DND-41 (cell line): ENCODE measurements around the gene TMEM225.
"Not testable (repeated sequence)": the region's sequence is repeated elsewhere in the genome, so short reads cannot be mapped to it uniquely, and the experiment has no call there.

Experiments
- ATAC-seq: fragments of 200-7000 bp; cut with Tn5 transposase; 3 replicates; pipeline ENCODE4 v1.9.1; 2021; ENCODE audit warnings: low read depth; ENCODE audit not compliant: insufficient read depth
- DNase-seq: peaks from one replicate; pipeline ENCODE4 v3.0.0-alpha.2; 2020
- H2AFZ ChIP-seq: 2 replicates; pipeline ENCODE4 v1.6.0; 2012; ENCODE audit warnings: low read depth, low read length
- H3K27ac ChIP-seq: 2 replicates; pipeline ENCODE4 v1.5.1; 2012; ENCODE audit warnings: low read length, inconsistent platforms
- H3K27me3 ChIP-seq: fragments of 200-600 bp; sonication (generic); 2 replicates; pipeline ENCODE4 v1.6.0; 2012; ENCODE audit warnings: low read length, mild to moderate bottlenecking, inconsistent platforms; ENCODE audit not compliant: insufficient read depth, poor library complexity
- H3K36me3 ChIP-seq: 2 replicates; pipeline ENCODE4 v1.5.1; 2012; ENCODE audit warnings: low read length, inconsistent platforms; ENCODE audit not compliant: insufficient read depth
- H3K4me1 ChIP-seq: 2 replicates; pipeline ENCODE4 v1.5.1; 2012; ENCODE audit warnings: mild to moderate bottlenecking, low read length; ENCODE audit not compliant: insufficient read depth
- H3K4me2 ChIP-seq: 2 replicates; pipeline ENCODE4 v1.6.0; 2012; ENCODE audit warnings: mild to moderate bottlenecking, moderate library complexity, low read length, inconsistent platforms; ENCODE audit not compliant: insufficient read depth
- H3K4me3 ChIP-seq, 2 experiments: fragments of 200-600 bp in 1 of 2; shearing (Covaris generic) in 1 of 2; 2 replicates each; pipeline ENCODE4 v1.5.1; 2012 to 2016; ENCODE audit warnings: inconsistent platforms in 2 of 2, low read length in 2 of 2, mild to moderate bottlenecking in 2 of 2, low read depth in 1 of 2, moderate library complexity in 1 of 2
- H3K79me2 ChIP-seq: 2 replicates; pipeline ENCODE4 v1.6.0; 2012; ENCODE audit warnings: low read length, inconsistent platforms; ENCODE audit not compliant: insufficient read depth
- H3K9ac ChIP-seq: 2 replicates; pipeline ENCODE4 v1.6.0; 2012; ENCODE audit warnings: low read depth, mild to moderate bottlenecking, inconsistent platforms, low read length, moderate library complexity
- H3K9me3 ChIP-seq: 2 replicates; pipeline ENCODE4 v1.5.1; 2012; ENCODE audit warnings: low read length, moderate library complexity, mild to moderate bottlenecking, inconsistent platforms; ENCODE audit not compliant: insufficient read depth, severe bottlenecking
- H4K20me1 ChIP-seq: 2 replicates; pipeline ENCODE4 v1.6.0; 2012; ENCODE audit warnings: low read length; ENCODE audit not compliant: insufficient read depth
- EZH2 ChIP-seq: IDR thresholded peaks from 3 replicates; pipeline ENCODE4 v1.6.1; 2012; ENCODE audit warnings: borderline replicate concordance, low read depth, mild to moderate bottlenecking, moderate library complexity, low read length, inconsistent platforms; ENCODE audit not compliant: severe bottlenecking
- TF ChIP-seq, protein P1 (sequence below): IDR thresholded peaks from 2 replicates; pipeline ENCODE4 v1.5.1; 2012; ENCODE audit warnings: borderline replicate concordance, low read length, moderate library complexity, mild to moderate bottlenecking; ENCODE audit not compliant: poor library complexity, severe bottlenecking; ENCODE audit errors: extremely low read depth

TMEM225 gene

GRCh38 chr11:123899792-123900191 is 14.3 kb upstream of the TMEM225 start:
- Histone ChIP-seq H3K9ac (no peak overlapping the region), H3K36me3 (no peaks in the 10 kb centered on the region), H4K20me1 (no peaks in the 10 kb centered on the region), H3K4me2 (no peak overlapping the region), H3K4me1 (no peaks in the 10 kb centered on the region), H2AFZ (no peak overlapping the region), H3K27ac (no peak overlapping the region), H3K4me3 (no peak overlapping the region), H3K9me3 (no peaks in the 10 kb centered on the region), H3K27me3 (peaks cover 3% of the 10 kb centered on the region), H3K79me2 (no peaks in the 10 kb centered on the region)
- DNase-seq (no peak), ATAC-seq (no peak)
- no peak for TF ChIP-seq EZH2
- TF ChIP-seq, protein P1, sequence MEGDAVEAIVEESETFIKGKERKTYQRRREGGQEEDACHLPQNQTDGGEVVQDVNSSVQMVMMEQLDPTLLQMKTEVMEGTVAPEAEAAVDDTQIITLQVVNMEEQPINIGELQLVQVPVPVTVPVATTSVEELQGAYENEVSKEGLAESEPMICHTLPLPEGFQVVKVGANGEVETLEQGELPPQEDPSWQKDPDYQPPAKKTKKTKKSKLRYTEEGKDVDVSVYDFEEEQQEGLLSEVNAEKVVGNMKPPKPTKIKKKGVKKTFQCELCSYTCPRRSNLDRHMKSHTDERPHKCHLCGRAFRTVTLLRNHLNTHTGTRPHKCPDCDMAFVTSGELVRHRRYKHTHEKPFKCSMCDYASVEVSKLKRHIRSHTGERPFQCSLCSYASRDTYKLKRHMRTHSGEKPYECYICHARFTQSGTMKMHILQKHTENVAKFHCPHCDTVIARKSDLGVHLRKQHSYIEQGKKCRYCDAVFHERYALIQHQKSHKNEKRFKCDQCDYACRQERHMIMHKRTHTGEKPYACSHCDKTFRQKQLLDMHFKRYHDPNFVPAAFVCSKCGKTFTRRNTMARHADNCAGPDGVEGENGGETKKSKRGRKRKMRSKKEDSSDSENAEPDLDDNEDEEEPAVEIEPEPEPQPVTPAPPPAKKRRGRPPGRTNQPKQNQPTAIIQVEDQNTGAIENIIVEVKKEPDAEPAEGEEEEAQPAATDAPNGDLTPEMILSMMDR = no peak

DNA sequence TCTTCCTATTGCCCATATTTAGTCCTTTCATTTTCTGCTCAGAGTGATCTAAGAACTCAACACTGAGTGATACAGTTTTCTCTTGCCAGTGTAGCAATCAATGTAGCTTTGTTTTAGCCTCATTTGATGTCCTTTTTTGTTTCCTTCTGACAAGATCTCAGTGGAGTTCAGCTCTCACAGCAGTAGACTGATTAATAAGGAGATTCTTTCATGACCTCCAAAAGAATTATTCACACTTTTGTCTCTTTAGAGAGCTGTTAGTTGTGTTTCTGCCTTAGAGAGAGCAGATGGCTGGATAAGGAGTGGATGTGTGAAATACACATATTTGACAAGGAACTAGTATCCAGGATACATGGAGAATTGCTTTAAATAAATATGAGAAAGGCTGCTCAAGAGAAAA is 6.6 kb upstream of the TMEM225 start:
- Histone ChIP-seq H2AFZ (no peak overlapping the region), H3K27ac (no peak overlapping the region)
- TF ChIP-seq EZH2 = no peak
- TF ChIP-seq, protein P1 = no peak

GRCh38 chr11:123880912-123881311 is 4.6 kb downstream of the TMEM225 start:
- ATAC-seq (no peak), DNase-seq (no peak)
- Histone ChIP-seq H3K4me1 (no peaks in the 10 kb centered on the region), H3K9me3 (no peaks in the 10 kb centered on the region), H2AFZ (no peak overlapping the region), H3K79me2 (no peaks in the 10 kb centered on the region), H3K4me2 (no peak overlapping the region), H3K4me3 (no peak overlapping the region), H3K9ac (no peak overlapping the region), H3K27ac (no peak overlapping the region), H3K27me3 (peaks cover 3% of the 10 kb centered on the region), H3K36me3 (no peaks in the 10 kb centered on the region), H4K20me1 (no peaks in the 10 kb centered on the region)
- no peak for TF ChIP-seq EZH2
- TF ChIP-seq, protein P1 = no peak

More for the DNA sequence above, 6.6 kb upstream of the TMEM225 start:
- H3K27me3 ChIP-seq = peaks cover 3% of the 10 kb centered on the region
- H3K4me3 ChIP-seq = no peak overlapping the region
- no peaks in the 10 kb centered on the region for H4K20me1 ChIP-seq
- ATAC-seq = no peak
- no peak overlapping the region for H3K4me2 ChIP-seq
- H3K9me3 ChIP-seq = no peaks in the 10 kb centered on the region
- no peak for DNase-seq
- H3K79me2 ChIP-seq = no peaks in the 10 kb centered on the region
- H3K36me3 ChIP-seq = no peaks in the 10 kb centered on the region
- no peaks in the 10 kb centered on the region for H3K4me1 ChIP-seq
- H3K9ac ChIP-seq = no peak overlapping the region

- H3K4me1 ChIP-seq, H3K9ac ChIP-seq, H3K9me3 ChIP-seq, H3K27ac ChIP-seq, H4K20me1 ChIP-seq, H3K27me3 ChIP-seq, H3K79me2 ChIP-seq, DNase-seq, H3K4me2 ChIP-seq, ATAC-seq, H3K4me3 ChIP-seq, H3K36me3 ChIP-seq, H2AFZ ChIP-seq: not testable (repeated sequence)
Measured at GRCh38 chr11:123867795-123868194, 17.7 kb downstream of the TMEM225 start.

DNA sequence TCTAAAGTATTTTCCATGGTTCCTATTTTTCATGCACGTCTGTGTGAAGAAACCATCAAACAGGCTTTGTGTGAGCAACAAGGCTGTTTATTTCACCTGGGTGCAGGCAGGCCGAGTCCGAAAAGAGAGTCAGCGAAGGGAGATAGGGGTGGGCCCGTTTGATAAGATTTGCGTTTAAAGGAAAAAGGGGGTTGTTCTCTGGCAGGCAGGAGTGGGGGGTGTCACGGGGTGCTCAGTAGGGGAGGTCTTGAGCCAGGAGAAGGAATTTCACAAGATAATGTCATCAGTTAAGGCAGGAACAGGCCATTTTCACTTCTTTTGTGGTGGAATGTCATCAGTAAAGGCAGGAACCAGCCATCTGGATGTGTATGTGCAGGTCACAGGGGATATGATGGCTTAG is 20.2 kb downstream of the TMEM225 start:
- H3K36me3 ChIP-seq, H3K4me1 ChIP-seq, ATAC-seq, H3K27me3 ChIP-seq, H3K9ac ChIP-seq, H3K27ac ChIP-seq, H3K79me2 ChIP-seq, H2AFZ ChIP-seq, H4K20me1 ChIP-seq, DNase-seq, H3K4me2 ChIP-seq, H3K4me3 ChIP-seq, H3K9me3 ChIP-seq: not testable (repeated sequence)
